Glutamatergic neuron (in vitro differentiated cells): ENCODE measurements around the gene PPIL1. TPM values are rescaled to one million over a fixed set of nuclear protein-coding genes. Genes with fewer than 3 reads are reported as not detected.
"Not testable (repeated sequence)": the region's sequence is repeated elsewhere in the genome, so short reads cannot be mapped to it uniquely, and the experiment has no call there.

ENCODE experiments used
- DNase-seq: peaks from one replicate; pipeline ENCODE4 v3.0.0; 2022
- H3K27ac Mint-ChIP-seq: one replicate; pipeline ENCODE4 v1.8.0; 2020; ENCODE audit warnings: mild to moderate bottlenecking, mixed read lengths, inconsistent platforms; ENCODE audit not compliant: unreplicated experiment
- H3K27me3 Mint-ChIP-seq: one replicate; pipeline ENCODE4 v1.8.0; 2020; ENCODE audit warnings: mild to moderate bottlenecking, moderate library complexity, mixed read lengths, inconsistent platforms; ENCODE audit not compliant: unreplicated experiment
- H3K36me3 Mint-ChIP-seq: one replicate; pipeline ENCODE4 v1.8.0; 2020; ENCODE audit warnings: mild to moderate bottlenecking, mixed read lengths, inconsistent platforms; ENCODE audit not compliant: unreplicated experiment
- H3K4me1 Mint-ChIP-seq: one replicate; pipeline ENCODE4 v1.8.0; 2020; ENCODE audit warnings: mild to moderate bottlenecking, low read depth, mixed read lengths, inconsistent platforms; ENCODE audit not compliant: unreplicated experiment
- H3K4me3 Mint-ChIP-seq: one replicate; pipeline ENCODE4 v1.8.0; 2020; ENCODE audit warnings: mild to moderate bottlenecking, mixed read lengths, inconsistent platforms; ENCODE audit not compliant: unreplicated experiment
- H3K9me3 Mint-ChIP-seq: one replicate; pipeline ENCODE4 v1.8.0; 2020; ENCODE audit warnings: mild to moderate bottlenecking, moderate library complexity, mixed read lengths, inconsistent platforms; ENCODE audit not compliant: unreplicated experiment
- CTCF ChIP-seq: fragments of 200-600 bp; sonication (generic); IDR thresholded peaks from one replicate; pipeline ENCODE4 v1.5.0; 2021; ENCODE audit not compliant: partially characterized antibody, unreplicated experiment
- total RNA-seq: library from RNA; stranded (reverse); fragmentation: NEBNext Ultra II Directional; extraction: Animal tissue kit (Norgen Biotek cat#: 25700); gene quantifications from one replicate; pipeline ENCODE4 v1.2.1, GENCODE V29; 2021; ENCODE audit not compliant: unreplicated experiment

Gene PPIL1
- total RNA-seq, 1 donor from 2014 or later, result 28.6 TPM

GRCh38 chr6:36817176-36817817 lies 57.3 kb downstream of the PPIL1 start:
- TF ChIP-seq CTCF, result no peak
- no peaks in the 10 kb centered on the region for H3K36me3 Mint-ChIP-seq
- no peak overlapping the region for H3K27ac Mint-ChIP-seq
- peaks cover 6% of the 10 kb centered on the region for H3K9me3 Mint-ChIP-seq
- H3K4me3 Mint-ChIP-seq, result no peak overlapping the region
- peaks cover 18% of the 10 kb centered on the region for H3K4me1 Mint-ChIP-seq
- no peak for DNase-seq
- H3K27me3 Mint-ChIP-seq, result peaks cover 6% of the 10 kb centered on the region

- Mint-ChIP-seq H3K27ac (no peak overlapping the region), H3K36me3 (no peaks in the 10 kb centered on the region), H3K9me3 (peaks cover 4% of the 10 kb centered on the region), H3K27me3 (peaks cover 6% of the 10 kb centered on the region), H3K4me1 (peaks cover 11% of the 10 kb centered on the region), H3K4me3 (no peak overlapping the region)
- no peak for TF ChIP-seq CTCF
- DNase-seq, result no peak
These were observed 58.5 kb downstream of the PPIL1 start for GRCh38 chr6:36815962-36816735.

- H3K9me3 Mint-ChIP-seq, result peaks cover 5% of the 10 kb centered on the region
- TF ChIP-seq CTCF, result no peak
- H3K4me1 Mint-ChIP-seq, result peaks cover 14% of the 10 kb centered on the region
- H3K4me3 Mint-ChIP-seq, result no peak overlapping the region
- H3K27ac Mint-ChIP-seq, result no peak overlapping the region
- no peak for DNase-seq
- H3K36me3 Mint-ChIP-seq, result no peaks in the 10 kb centered on the region
- peaks cover 5% of the 10 kb centered on the region for H3K27me3 Mint-ChIP-seq
These were observed 60.4 kb downstream of the PPIL1 start for GRCh38 chr6:36814249-36814648.

- TF ChIP-seq CTCF, result no peak
- Mint-ChIP-seq H3K4me1 (peaks cover 14% of the 10 kb centered on the region), H3K27ac (no peak overlapping the region), H3K27me3 (peaks cover 5% of the 10 kb centered on the region), H3K9me3 (peaks cover 5% of the 10 kb centered on the region), H3K4me3 (no peak overlapping the region), H3K36me3 (no peaks in the 10 kb centered on the region)
- DNase-seq, result no peak
These were observed 61.1 kb downstream of the PPIL1 start for GRCh38 chr6:36813526-36813925.

- H3K27me3 Mint-ChIP-seq, DNase-seq, H3K36me3 Mint-ChIP-seq, H3K9me3 Mint-ChIP-seq, H3K27ac Mint-ChIP-seq, H3K4me3 Mint-ChIP-seq: not testable (repeated sequence)
- peaks cover 13% of the 10 kb centered on the region for H3K4me1 Mint-ChIP-seq
These were observed 61.6 kb downstream of the PPIL1 start for GRCh38 chr6:36813047-36813446.
